ENCODE results near the gene MAGI1.
"Not testable (repeated sequence)": the region's sequence is repeated elsewhere in the genome, so short reads cannot be mapped to it uniquely, and the experiment has no call there.

MAGI1 gene

GRCh38 chr3:66038726-66039589 is at the start of gene MAGI1:
Gene MAGI1 (minus strand): TSS chr3:66038918. CDS start chr3:66038308, 610 bp downstream.
- DNase-seq, result peak; percentile 13

GRCh38 chr3:66083784-66084213 is 45.1 kb upstream of the MAGI1 start:
- no peak for DNase-seq

GRCh38 chr3:66083096-66083678 is 44.5 kb upstream of the MAGI1 start:
- DNase-seq, result no peak

GRCh38 chr3:66082679-66083078 is 44.0 kb upstream of the MAGI1 start:
- DNase-seq, result no peak

GRCh38 chr3:66080167-66080566 is 41.4 kb upstream of the MAGI1 start:
- DNase-seq, result no peak

GRCh38 chr3:66077973-66078372 is 39.3 kb upstream of the MAGI1 start:
- DNase-seq, result no peak

GRCh38 chr3:66076861-66077470 is 38.2 kb upstream of the MAGI1 start:
- DNase-seq, result no peak

GRCh38 chr3:66075281-66075680 is 36.6 kb upstream of the MAGI1 start:
- no peak for DNase-seq

- DNase-seq, result no peak
Observed at GRCh38 chr3:66073464-66074141, 34.9 kb upstream of the MAGI1 start.

- DNase-seq, result no peak
Observed at GRCh38 chr3:66068255-66068654, 29.5 kb upstream of the MAGI1 start.

- DNase-seq, result peak; percentile 26
Observed at GRCh38 chr3:66066963-66067617, 28.4 kb upstream of the MAGI1 start.

- no peak for DNase-seq
Observed at GRCh38 chr3:66055289-66055688, 16.6 kb upstream of the MAGI1 start.

- no peak for DNase-seq
Observed at GRCh38 chr3:66053550-66054094, 14.9 kb upstream of the MAGI1 start.

- DNase-seq, result no peak
Observed at GRCh38 chr3:66052721-66053549, 14.2 kb upstream of the MAGI1 start.

- no peak for DNase-seq
Observed at GRCh38 chr3:66050821-66051220, 12.1 kb upstream of the MAGI1 start.

GRCh38 chr3:66048051-66048395 is 9.3 kb upstream of the MAGI1 start:
- no peak for DNase-seq

GRCh38 chr3:66047311-66048050 is 8.8 kb upstream of the MAGI1 start:
- DNase-seq, result no peak

GRCh38 chr3:66046321-66046720 is 7.6 kb upstream of the MAGI1 start:
- DNase-seq, result not testable (repeated sequence)

- DNase-seq, result no peak
Observed at GRCh38 chr3:66041828-66042227, 3.1 kb upstream of the MAGI1 start.

- DNase-seq, result no peak
Observed at GRCh38 chr3:66041116-66041515, 2.4 kb upstream of the MAGI1 start.

- no peak for DNase-seq
Observed at GRCh38 chr3:66039590-66039887, 821 bp upstream of the MAGI1 start.

Measured in DMS79 (cell line).